ENCODE results near the gene CHAD. TPM values are rescaled to one million over a fixed set of nuclear protein-coding genes. Genes with fewer than 3 reads are reported as not detected.
A peak's percentile ranks its signal among the peaks of the same experiment; 100 is the strongest.

Gene CHAD
- total RNA-seq, 2 donors from 2014 or later, result 8.8 to 13.2 TPM

DNA sequence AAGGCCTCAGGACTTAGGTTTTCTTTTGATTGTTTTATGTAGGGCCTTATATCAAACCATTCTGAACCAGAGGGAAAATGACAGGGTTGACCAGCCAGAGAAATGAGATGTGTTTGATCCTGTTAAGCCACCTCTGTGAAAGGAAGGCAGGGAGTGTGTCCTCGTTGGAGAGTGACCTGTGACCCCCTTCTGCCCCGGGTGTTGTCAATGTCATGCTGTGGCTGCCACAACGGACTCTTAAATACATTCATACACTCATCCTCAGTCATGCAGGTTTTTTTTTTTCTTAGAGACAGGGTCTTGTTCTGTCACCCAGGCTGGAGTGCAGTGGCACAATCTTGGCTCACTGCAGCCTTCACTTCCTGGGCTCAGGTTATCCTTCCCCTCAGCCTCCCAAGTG, 45.7 kb upstream of the CHAD start:
- TF ChIP-seq, protein P1, sequence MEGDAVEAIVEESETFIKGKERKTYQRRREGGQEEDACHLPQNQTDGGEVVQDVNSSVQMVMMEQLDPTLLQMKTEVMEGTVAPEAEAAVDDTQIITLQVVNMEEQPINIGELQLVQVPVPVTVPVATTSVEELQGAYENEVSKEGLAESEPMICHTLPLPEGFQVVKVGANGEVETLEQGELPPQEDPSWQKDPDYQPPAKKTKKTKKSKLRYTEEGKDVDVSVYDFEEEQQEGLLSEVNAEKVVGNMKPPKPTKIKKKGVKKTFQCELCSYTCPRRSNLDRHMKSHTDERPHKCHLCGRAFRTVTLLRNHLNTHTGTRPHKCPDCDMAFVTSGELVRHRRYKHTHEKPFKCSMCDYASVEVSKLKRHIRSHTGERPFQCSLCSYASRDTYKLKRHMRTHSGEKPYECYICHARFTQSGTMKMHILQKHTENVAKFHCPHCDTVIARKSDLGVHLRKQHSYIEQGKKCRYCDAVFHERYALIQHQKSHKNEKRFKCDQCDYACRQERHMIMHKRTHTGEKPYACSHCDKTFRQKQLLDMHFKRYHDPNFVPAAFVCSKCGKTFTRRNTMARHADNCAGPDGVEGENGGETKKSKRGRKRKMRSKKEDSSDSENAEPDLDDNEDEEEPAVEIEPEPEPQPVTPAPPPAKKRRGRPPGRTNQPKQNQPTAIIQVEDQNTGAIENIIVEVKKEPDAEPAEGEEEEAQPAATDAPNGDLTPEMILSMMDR (IDR thresholded peaks at IDR 0.05), result no peak
- TF ChIP-seq POLR2A (IDR thresholded peaks at IDR 0.05), result no peak
- H3K36me3 ChIP-seq (replicated peaks in 1 of 2; ENCODE audit: insufficient read depth in 1 of 2, low read depth in 2 of 2), result no peaks in the 10 kb centered on the region
- intact Hi-C loops (cut with DNase I), result no loop called here
- no peak overlapping the region for H3K4me3 ChIP-seq
- ATAC-seq (no peak), DNase-seq (no peak)
- H3K27me3 ChIP-seq, result no peaks in the 10 kb centered on the region
- WGBS, 2 donors, result 57 to 72% methylated on average over 3 of the region's 3 CpGs
- no peaks in the 10 kb centered on the region for H3K9me3 ChIP-seq
- peaks cover 63% of the 10 kb centered on the region for H3K4me1 ChIP-seq
- H3K27ac ChIP-seq, result no peak overlapping the region

- H3K36me3 ChIP-seq (replicated peaks in 1 of 2; ENCODE audit: insufficient read depth in 1 of 2, low read depth in 2 of 2), result no peaks in the 10 kb centered on the region
- H3K27me3 ChIP-seq, result no peaks in the 10 kb centered on the region
- WGBS, 2 donors, result 36 to 39% methylated on average over 4 of the region's 4 CpGs
- TF ChIP-seq, protein P1 (IDR thresholded peaks at IDR 0.05), result no peak
- TF ChIP-seq POLR2A (IDR thresholded peaks at IDR 0.05), result no peak
- peaks cover 61% of the 10 kb centered on the region for H3K4me1 ChIP-seq
- no peak for DNase-seq
- ATAC-seq, result peak; percentile 25
- no peaks in the 10 kb centered on the region for H3K9me3 ChIP-seq
- no peak overlapping the region for H3K27ac ChIP-seq
- no peak overlapping the region for H3K4me3 ChIP-seq
- intact Hi-C loops (cut with DNase I), result no loop called here
Observed at GRCh38 chr17:50513495-50513894, 44.8 kb upstream of the CHAD start.

DNA sequence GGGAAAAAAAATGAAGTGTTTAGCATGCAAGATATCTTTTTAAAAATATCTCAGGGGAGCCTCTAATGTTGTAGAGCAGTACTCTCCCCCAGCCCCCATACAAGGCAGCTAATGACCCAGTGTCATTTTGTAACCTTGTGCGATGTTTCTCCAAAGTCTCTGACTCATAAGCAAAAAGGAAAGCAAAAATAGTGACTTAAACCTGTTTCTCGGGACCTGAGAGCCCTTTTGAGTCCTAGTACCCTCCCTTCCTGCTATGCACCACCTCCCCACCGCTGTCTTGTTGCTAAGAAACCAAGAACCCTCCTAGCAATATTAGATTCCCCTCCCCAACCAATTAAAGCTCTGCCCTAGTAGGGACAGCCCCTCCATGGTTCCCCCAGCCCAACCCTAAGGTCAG, 42.4 kb upstream of the CHAD start:
- H3K4me1 ChIP-seq, result peaks cover 62% of the 10 kb centered on the region
- H3K27ac ChIP-seq, result peak overlapping the region in 1 of 4 donors; percentile 50
- 42 to 53% methylated on average over 3 of the region's 3 CpGs for WGBS, 2 donors
- no peaks in the 10 kb centered on the region for H3K36me3 ChIP-seq (replicated peaks in 1 of 2; ENCODE audit: insufficient read depth in 1 of 2, low read depth in 2 of 2)
- ATAC-seq (no peak), DNase-seq (no peak)
- intact Hi-C loops (cut with DNase I), result no loop called here
- H3K9me3 ChIP-seq, result no peaks in the 10 kb centered on the region
- no peak for TF ChIP-seq POLR2A (IDR thresholded peaks at IDR 0.05)
- TF ChIP-seq, protein P1 (IDR thresholded peaks at IDR 0.05), result no peak
- no peak overlapping the region for H3K4me3 ChIP-seq
- no peaks in the 10 kb centered on the region for H3K27me3 ChIP-seq

- no peaks in the 10 kb centered on the region for H3K36me3 ChIP-seq (replicated peaks in 1 of 2; ENCODE audit: insufficient read depth in 1 of 2, low read depth in 2 of 2)
- H3K4me1 ChIP-seq, result peaks cover 44% of the 10 kb centered on the region
- WGBS, 2 donors, result 44 to 78% methylated on average over 20 to 32 of the region's 32 CpGs
- peak overlapping the region; percentile 37 to 55 for H3K4me3 ChIP-seq
- DNase-seq, result no peak
- H3K27me3 ChIP-seq, result no peaks in the 10 kb centered on the region
- TF ChIP-seq, protein P1 (IDR thresholded peaks at IDR 0.05), result peak in 1 of 7 experiments; percentile 5
- peak in 1 of 3 donors; percentile 21 for TF ChIP-seq POLR2A (IDR thresholded peaks at IDR 0.05)
- no peak for ATAC-seq
- intact Hi-C loops (cut with DNase I), result no loop called here
- no peaks in the 10 kb centered on the region for H3K9me3 ChIP-seq
- peak overlapping the region in 3 of 4 donors; percentile 62 to 68 (median 67) for H3K27ac ChIP-seq
Observed at GRCh38 chr17:50508573-50509460, 40.1 kb upstream of the CHAD start.

Data from body of pancreas (tissue), 4 donors.